ENCODE data around the gene SSH2. TPM values are rescaled to one million over a fixed set of nuclear protein-coding genes. Genes with fewer than 3 reads are reported as not detected.

Gene SSH2
- polyA plus RNA-seq, 1 of the 3 experiments (the other 2 are of a cell fraction), result 8.8 TPM

DNA sequence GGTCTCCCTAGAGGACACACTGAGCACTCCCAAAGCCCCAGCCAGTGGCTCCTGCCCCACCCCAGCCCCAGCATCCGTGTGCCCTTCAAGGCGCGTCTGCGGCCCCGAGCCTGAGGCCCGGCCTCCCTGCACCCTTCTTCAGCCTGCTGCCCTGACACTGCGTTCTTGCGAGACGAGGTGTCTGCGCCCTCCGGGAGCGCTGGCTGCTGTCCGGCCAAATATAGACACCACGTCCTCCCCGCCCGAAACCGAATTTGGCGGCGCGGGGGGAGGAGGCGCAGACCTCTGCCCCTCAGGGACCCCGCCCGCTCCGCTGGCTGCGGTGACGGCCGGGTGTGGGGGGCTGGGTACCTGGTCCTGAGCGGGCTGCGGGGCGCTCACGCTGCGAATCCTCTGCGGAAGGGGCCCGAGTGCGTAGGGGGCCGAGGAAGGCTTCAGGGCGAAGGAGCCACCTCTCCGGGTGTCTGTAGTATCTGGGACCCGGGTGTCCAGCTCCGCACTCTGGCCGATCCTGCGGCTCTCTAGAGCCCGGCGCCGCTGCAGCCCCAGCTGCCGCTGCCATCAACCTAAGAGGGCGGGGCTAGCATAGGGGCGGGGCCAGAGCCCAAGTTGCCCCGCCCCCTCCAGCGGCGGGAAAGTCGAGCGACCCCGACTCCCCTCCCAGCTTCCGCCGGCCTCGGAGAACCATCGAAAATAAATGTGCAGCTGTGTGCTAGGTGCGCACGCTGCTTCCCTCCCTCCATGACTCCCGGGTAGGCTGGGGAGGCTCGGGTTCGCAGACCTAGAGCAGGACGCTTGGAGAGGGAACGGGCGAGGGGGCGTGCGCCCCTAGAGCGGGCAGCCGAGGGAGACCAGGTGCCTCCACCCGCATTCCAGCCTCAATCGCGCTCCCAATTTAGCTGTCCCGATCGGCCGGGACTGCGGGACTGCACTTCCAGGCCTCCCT, 307.4 kb downstream of the SSH2 start, which contains the start of gene CORO6:
CORO6 (minus strand) TSS at position 576 of the 946 bp plus-strand sequence. CDS start 1,491 bp downstream, outside the sequence.
- H2AFZ ChIP-seq (ENCODE audit: low read depth), result peak within 1 kb of the TSS; percentile 75
- H3K9me3 ChIP-seq, result no peaks in the 10 kb centered on the region
- H3K27me3 ChIP-seq (ENCODE audit: insufficient read depth), result no peaks in the 10 kb centered on the region
- peaks cover 0 to 2% of the 10 kb centered on the region in 2 experiments for H3K36me3 ChIP-seq (replicated peaks in 1 of 2; ENCODE audit: control insufficient read depth in 1 of 2, insufficient read depth in 2 of 2, low read length in 1 of 2)
- peak within 1 kb of the TSS; percentile 75 to 86 for H3K4me3 ChIP-seq (ENCODE audit: low read depth in 2 of 2, low read length in 1 of 2)
- H3F3A ChIP-seq (replicated peaks; ENCODE audit: insufficient read depth), result no peaks in the 10 kb centered on the region
- no peaks in the 10 kb centered on the region for H3K9me2 ChIP-seq
- H3K9ac ChIP-seq, result peak within 1 kb of the TSS; percentile 43; the same call in 1 of the 2 replicates
- H4K20me1 ChIP-seq (ENCODE audit: insufficient read depth), result no peaks in the 10 kb centered on the region
- H3K4me1 ChIP-seq (ENCODE audit: control insufficient read depth in 1 of 2, insufficient read depth in 2 of 2, low read depth in 1 of 2, low read length in 1 of 2), result peaks cover 20 to 77% of the 10 kb centered on the region in 2 experiments
- ChIA-PET POLR2A (no interaction called here), CTCF (interaction anchor here (0.8 to 2.4 kb wide), 6 partner anchors 18 to 309 kb away, joined by 3 to 15 read pairs (median 3); no protein-coding TSS in a partner anchor)
- DNase-seq, result peak; percentile 95
- 26% methylated on average over 27 of the region's 77 CpGs for WGBS (ENCODE audit: low lambda C conversion rate)
- H3K79me2 ChIP-seq (ENCODE audit: insufficient read depth), result no peaks in the 10 kb centered on the region
- TF ChIP-seq, protein P1, sequence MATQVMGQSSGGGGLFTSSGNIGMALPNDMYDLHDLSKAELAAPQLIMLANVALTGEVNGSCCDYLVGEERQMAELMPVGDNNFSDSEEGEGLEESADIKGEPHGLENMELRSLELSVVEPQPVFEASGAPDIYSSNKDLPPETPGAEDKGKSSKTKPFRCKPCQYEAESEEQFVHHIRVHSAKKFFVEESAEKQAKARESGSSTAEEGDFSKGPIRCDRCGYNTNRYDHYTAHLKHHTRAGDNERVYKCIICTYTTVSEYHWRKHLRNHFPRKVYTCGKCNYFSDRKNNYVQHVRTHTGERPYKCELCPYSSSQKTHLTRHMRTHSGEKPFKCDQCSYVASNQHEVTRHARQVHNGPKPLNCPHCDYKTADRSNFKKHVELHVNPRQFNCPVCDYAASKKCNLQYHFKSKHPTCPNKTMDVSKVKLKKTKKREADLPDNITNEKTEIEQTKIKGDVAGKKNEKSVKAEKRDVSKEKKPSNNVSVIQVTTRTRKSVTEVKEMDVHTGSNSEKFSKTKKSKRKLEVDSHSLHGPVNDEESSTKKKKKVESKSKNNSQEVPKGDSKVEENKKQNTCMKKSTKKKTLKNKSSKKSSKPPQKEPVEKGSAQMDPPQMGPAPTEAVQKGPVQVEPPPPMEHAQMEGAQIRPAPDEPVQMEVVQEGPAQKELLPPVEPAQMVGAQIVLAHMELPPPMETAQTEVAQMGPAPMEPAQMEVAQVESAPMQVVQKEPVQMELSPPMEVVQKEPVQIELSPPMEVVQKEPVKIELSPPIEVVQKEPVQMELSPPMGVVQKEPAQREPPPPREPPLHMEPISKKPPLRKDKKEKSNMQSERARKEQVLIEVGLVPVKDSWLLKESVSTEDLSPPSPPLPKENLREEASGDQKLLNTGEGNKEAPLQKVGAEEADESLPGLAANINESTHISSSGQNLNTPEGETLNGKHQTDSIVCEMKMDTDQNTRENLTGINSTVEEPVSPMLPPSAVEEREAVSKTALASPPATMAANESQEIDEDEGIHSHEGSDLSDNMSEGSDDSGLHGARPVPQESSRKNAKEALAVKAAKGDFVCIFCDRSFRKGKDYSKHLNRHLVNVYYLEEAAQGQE (IDR thresholded peaks at IDR 0.05; ENCODE audit: low read depth, low read length), result no peak
- peak; percentile 32; the same call in 1 of the 2 replicates for TF ChIP-seq MXI1 (IDR thresholded peaks at IDR 0.05; ENCODE audit: low read depth, low read length)
- no peak for TF ChIP-seq FOXM1 (IDR thresholded peaks at IDR 0.05; ENCODE audit: low read depth)
- peak; percentile 48; the same call in 1 of the 2 replicates for TF ChIP-seq YY1 (IDR thresholded peaks at IDR 0.05; ENCODE audit: low read depth)
- TF ChIP-seq, protein P2, sequence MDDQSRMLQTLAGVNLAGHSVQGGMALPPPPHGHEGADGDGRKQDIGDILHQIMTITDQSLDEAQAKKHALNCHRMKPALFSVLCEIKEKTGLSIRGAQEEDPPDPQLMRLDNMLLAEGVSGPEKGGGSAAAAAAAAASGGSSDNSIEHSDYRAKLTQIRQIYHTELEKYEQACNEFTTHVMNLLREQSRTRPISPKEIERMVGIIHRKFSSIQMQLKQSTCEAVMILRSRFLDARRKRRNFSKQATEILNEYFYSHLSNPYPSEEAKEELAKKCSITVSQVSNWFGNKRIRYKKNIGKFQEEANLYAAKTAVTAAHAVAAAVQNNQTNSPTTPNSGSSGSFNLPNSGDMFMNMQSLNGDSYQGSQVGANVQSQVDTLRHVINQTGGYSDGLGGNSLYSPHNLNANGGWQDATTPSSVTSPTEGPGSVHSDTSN (IDR thresholded peaks at IDR 0.05), result no peak
- TF ChIP-seq RFX5 (IDR thresholded peaks at IDR 0.05; ENCODE audit: low read length), result no peak
- TF ChIP-seq TAF1 (IDR thresholded peaks at IDR 0.05; ENCODE audit: borderline replicate concordance, low read depth, low read length), result peak; percentile 69; the same call in 1 of the 2 replicates
- no peak for TF ChIP-seq MEF2A (IDR thresholded peaks at IDR 0.05; ENCODE audit: borderline replicate concordance, low read depth)
- TF ChIP-seq, protein P3, sequence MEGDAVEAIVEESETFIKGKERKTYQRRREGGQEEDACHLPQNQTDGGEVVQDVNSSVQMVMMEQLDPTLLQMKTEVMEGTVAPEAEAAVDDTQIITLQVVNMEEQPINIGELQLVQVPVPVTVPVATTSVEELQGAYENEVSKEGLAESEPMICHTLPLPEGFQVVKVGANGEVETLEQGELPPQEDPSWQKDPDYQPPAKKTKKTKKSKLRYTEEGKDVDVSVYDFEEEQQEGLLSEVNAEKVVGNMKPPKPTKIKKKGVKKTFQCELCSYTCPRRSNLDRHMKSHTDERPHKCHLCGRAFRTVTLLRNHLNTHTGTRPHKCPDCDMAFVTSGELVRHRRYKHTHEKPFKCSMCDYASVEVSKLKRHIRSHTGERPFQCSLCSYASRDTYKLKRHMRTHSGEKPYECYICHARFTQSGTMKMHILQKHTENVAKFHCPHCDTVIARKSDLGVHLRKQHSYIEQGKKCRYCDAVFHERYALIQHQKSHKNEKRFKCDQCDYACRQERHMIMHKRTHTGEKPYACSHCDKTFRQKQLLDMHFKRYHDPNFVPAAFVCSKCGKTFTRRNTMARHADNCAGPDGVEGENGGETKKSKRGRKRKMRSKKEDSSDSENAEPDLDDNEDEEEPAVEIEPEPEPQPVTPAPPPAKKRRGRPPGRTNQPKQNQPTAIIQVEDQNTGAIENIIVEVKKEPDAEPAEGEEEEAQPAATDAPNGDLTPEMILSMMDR (IDR thresholded peaks at IDR 0.05), result no peak
- no peak for TF ChIP-seq JUND (IDR thresholded peaks at IDR 0.05)
- peak; percentile 38; the same call in 1 of the 2 replicates for TF ChIP-seq POLR2AphosphoS5 (IDR thresholded peaks at IDR 0.05; ENCODE audit: low read depth, low read length)
- TF ChIP-seq GATA2 (CRISPR knock-in tag; IDR thresholded peaks at IDR 0.05), result no peak
- TF ChIP-seq SIN3A (IDR thresholded peaks at IDR 0.05; ENCODE audit: borderline replicate concordance, low read depth, low read length), result no peak
- TF ChIP-seq, protein P4, sequence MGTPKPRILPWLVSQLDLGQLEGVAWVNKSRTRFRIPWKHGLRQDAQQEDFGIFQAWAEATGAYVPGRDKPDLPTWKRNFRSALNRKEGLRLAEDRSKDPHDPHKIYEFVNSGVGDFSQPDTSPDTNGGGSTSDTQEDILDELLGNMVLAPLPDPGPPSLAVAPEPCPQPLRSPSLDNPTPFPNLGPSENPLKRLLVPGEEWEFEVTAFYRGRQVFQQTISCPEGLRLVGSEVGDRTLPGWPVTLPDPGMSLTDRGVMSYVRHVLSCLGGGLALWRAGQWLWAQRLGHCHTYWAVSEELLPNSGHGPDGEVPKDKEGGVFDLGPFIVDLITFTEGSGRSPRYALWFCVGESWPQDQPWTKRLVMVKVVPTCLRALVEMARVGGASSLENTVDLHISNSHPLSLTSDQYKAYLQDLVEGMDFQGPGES (IDR thresholded peaks at IDR 0.05; ENCODE audit: low read depth, low read length), result no peak
- TF ChIP-seq, protein P5, sequence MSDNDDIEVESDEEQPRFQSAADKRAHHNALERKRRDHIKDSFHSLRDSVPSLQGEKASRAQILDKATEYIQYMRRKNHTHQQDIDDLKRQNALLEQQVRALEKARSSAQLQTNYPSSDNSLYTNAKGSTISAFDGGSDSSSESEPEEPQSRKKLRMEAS (IDR thresholded peaks at IDR 0.05; ENCODE audit: low read depth), result 0 out of 2 replicates have a peak, but pooled peaks have one; percentile 17
- no peak for TF ChIP-seq EZH2phosphoT487 (IDR thresholded peaks at IDR 0.05; ENCODE audit: borderline replicate concordance, low read depth)
- peak within 1 kb of the TSS in 1 of 2 experiments; percentile 87; a peak in 2 of 4 replicates for H3K27ac ChIP-seq (ENCODE audit: low read depth in 2 of 2, low read length in 1 of 2)
- H3K4me2 ChIP-seq, result peak within 1 kb of the TSS; percentile 85

Measured in SK-N-SH (cell line).